Muscle layer of colon (tissue), 2 donors: Measurements from ENCODE around the gene PRPF40A.
A peak's percentile ranks its signal among the peaks of the same experiment; 100 is the strongest.
"Not testable (repeated sequence)": the region's sequence is repeated elsewhere in the genome, so short reads cannot be mapped to it uniquely, and the experiment has no call there.

Experiments used
- H3K27ac ChIP-seq: one replicate; pipeline ENCODE4 v1.7.0; 2013; ENCODE audit warnings: low read depth, mild to moderate bottlenecking, low read length, moderate library complexity
- H3K27me3 ChIP-seq, 2 donors: one replicate each; pipeline ENCODE4 v1.7.0; 2013; ENCODE audit warnings: low read length in 2 of 2, mild to moderate bottlenecking in 2 of 2; ENCODE audit not compliant: insufficient read depth in 2 of 2, control insufficient read depth in 1 of 2
- H3K36me3 ChIP-seq: one replicate; pipeline ENCODE4 v1.7.0; 2013; ENCODE audit warnings: mild to moderate bottlenecking, low read length; ENCODE audit not compliant: insufficient read depth
- H3K4me1 ChIP-seq: one replicate; pipeline ENCODE4 v1.7.0; 2013; ENCODE audit warnings: mild to moderate bottlenecking, low read length; ENCODE audit not compliant: insufficient read depth
- H3K4me3 ChIP-seq, 2 donors: one replicate each; pipeline ENCODE4 v1.7.0; 2013; ENCODE audit warnings: low read length in 2 of 2, low read depth in 1 of 2, mild to moderate bottlenecking in 1 of 2, moderate library complexity in 1 of 2
- H3K9ac ChIP-seq: one replicate; pipeline ENCODE4 v1.7.0; 2013; ENCODE audit warnings: low read length
- H3K9me3 ChIP-seq: one replicate; pipeline ENCODE4 v1.7.0; 2013; ENCODE audit warnings: mild to moderate bottlenecking, low read length
- donor health status: abdominal sarcoma.
- donor health status: Adenocarcinoma of cecum.

Gene PRPF40A

DNA sequence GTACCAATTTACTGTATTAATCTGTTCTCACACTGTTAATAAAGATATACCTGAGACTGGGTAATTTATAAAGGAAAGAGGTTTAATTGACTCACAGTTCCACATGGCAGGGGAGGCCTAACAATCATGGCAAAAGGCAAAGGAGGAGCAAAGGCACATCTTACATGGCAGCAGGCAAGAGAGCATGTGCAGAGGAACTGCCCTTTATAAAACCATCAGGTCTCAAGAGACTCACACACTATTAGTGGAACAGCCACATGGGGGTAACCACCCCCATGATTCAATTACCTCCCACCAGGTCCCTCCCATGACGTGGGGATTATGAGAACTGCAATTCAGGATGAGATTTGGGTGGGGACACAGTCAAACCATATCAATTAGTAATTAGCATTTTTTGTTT is 22.4 kb upstream of the PRPF40A start:
- H3K27ac ChIP-seq, H3K9me3 ChIP-seq, H3K4me1 ChIP-seq, H3K4me3 ChIP-seq, H3K9ac ChIP-seq, H3K27me3 ChIP-seq: not testable (repeated sequence)
- H3K36me3 ChIP-seq = peaks cover 16% of the 10 kb centered on the region

DNA sequence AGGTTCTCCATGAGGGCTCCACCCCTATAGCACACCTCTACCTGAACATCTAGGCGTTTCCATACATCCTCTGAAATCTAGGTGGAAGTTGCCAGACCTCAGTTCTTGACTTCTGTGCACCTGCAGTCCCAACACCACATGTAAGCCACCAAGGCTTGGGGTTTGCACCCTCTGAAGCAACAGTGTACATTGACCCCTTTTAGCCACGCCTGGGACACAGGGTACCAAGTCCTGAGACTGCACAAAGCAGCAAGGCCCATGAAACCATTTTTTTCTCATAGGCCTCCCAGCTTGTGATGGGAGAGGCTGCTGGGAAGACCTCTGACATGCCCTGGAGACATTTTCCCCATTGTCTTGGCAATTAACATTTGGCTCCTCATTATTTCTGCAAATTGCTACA is 21.2 kb upstream of the PRPF40A start:
- Histone ChIP-seq H3K4me3 (no peak overlapping the region), H3K27ac (no peak overlapping the region), H3K36me3 (peaks cover 16% of the 10 kb centered on the region), H3K27me3 (no peaks in the 10 kb centered on the region), H3K9ac (no peak overlapping the region), H3K4me1 (no peaks in the 10 kb centered on the region), H3K9me3 (no peaks in the 10 kb centered on the region)

DNA sequence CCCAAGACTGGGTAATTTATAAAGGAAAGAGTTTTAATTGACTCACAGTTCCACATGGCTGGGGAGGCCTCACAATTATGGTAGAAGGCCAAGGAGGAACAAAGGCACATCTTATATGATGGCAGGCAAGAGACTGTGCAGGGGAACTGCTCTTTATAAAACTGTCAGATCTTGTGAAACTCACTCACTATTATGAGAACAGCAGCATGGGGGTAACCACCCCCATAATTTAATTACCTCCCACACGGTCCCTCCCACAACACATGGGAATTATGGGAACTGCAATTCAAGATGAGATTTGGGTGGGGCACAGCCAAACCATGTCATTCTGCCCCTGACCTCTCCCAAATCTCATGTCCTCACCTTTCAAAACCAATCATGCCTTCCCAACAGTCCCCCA is 20.2 kb upstream of the PRPF40A start:
- not testable (repeated sequence) for H3K4me3 ChIP-seq, H3K9ac ChIP-seq, H3K27ac ChIP-seq, H3K4me1 ChIP-seq, H3K27me3 ChIP-seq, H3K9me3 ChIP-seq
- H3K36me3 ChIP-seq = peaks cover 16% of the 10 kb centered on the region

DNA sequence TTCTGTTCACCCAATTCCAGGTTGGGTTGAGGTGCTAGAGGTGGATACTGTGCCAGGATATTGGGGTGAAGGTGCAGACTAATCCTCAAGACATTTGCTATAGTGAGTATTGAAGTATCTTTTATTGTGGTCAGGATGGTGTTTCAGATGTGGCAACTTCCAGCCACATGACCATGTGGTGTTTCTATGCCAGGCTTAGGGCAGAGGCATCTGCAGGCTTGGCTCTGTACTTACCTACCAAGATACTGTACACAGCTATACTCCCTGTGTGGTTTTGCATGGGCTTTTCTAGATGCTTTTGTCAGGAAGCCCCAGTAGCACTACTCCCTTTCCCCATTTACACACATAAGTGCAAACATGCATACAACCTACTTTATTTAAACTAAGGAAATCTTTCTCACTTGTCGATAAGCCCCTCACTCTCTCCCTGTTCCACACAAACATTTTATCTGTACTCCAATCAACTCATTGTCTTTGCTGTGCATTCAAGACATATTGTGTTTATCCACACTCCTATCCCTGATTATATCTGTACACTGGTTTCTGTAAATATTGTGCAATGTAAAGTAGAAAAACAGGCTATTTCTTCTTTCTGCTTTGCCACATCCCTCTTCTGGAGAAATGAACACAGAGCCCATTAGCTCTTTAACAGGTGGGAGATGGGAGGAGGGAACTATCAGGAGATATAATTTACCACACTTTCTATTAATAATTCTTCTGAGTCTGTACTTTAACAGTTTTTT is 13.5 kb upstream of the PRPF40A start:
- no peaks in the 10 kb centered on the region for H3K4me1 ChIP-seq
- no peak overlapping the region for H3K27ac ChIP-seq
- no peaks in the 10 kb centered on the region for H3K9me3 ChIP-seq
- no peaks in the 10 kb centered on the region for H3K27me3 ChIP-seq
- no peak overlapping the region for H3K4me3 ChIP-seq
- H3K36me3 ChIP-seq = no peaks in the 10 kb centered on the region
- no peak overlapping the region for H3K9ac ChIP-seq

DNA sequence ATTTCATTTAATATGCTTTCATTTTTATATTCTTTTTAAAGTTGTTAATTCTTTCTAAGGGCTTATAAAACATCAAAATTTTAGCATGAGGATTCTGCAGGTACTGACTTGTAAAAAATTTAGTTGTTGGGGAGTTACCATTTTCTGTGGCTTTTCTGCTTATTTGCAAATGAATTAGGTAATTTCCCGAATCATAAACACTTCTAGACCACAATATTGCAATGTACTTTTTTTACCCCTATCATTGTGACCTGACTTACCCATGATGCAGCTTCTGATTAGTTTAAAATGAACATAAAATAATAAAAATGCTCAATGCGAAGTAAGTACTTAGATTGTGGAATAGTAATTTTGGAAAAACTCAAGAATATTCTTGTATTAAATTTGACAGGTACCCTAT is 12.6 kb upstream of the PRPF40A start:
- H3K4me3 ChIP-seq = no peak overlapping the region
- H3K4me1 ChIP-seq = no peaks in the 10 kb centered on the region

DNA sequence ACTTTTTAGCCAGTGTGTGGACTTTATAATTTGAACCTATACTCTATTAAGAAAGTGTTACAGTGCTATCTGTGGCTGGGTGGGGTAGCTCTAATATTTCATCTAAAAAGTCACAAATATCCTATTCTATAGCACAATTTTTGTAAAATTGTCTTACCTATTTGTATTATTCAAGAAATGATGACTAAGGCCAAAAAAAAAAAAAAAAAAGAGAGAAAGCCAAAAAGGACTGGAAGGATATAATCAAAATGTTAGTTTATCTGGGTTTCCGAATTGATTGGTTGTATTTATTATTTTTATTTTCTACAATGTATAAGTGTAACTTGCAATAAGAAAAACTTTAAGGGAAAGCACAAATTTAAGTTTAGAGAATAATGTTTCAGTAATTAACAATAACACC is 6.7 kb upstream of the PRPF40A start:
- Histone ChIP-seq H3K9me3 (no peaks in the 10 kb centered on the region), H3K4me1 (peaks cover 24% of the 10 kb centered on the region), H3K27me3 (no peaks in the 10 kb centered on the region)

More for the DNA sequence above, 12.6 kb upstream of the PRPF40A start:
- H3K27me3 ChIP-seq = no peaks in the 10 kb centered on the region
- no peak overlapping the region for H3K9ac ChIP-seq
- H3K27ac ChIP-seq = no peak overlapping the region
- H3K9me3 ChIP-seq = no peaks in the 10 kb centered on the region
- no peaks in the 10 kb centered on the region for H3K36me3 ChIP-seq

DNA sequence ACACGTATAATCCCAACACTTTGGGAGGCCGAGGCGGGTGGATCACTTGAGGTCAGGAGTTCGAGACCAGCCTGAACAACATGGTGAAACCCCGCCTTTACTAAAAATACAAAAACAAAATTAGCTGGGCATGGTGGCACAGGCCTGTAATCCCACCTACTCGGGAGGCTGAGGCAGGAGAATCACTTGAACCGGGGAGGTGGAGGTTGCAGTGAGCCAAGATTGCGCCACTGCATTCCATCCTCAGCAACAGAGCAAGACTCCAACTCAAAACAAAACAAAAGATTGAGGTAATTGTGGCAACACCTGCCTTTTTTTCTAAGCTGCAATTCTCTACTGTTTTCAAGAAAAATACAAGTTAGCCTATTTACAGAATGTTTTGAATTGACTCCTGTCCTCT is 5.4 kb upstream of the PRPF40A start:
- H3K9me3 ChIP-seq, H3K27me3 ChIP-seq, H3K4me3 ChIP-seq, H3K27ac ChIP-seq, H3K9ac ChIP-seq, H3K36me3 ChIP-seq: not testable (repeated sequence)
- peaks cover 24% of the 10 kb centered on the region for H3K4me1 ChIP-seq

More for the DNA sequence above, 6.7 kb upstream of the PRPF40A start:
- no peak overlapping the region for H3K27ac ChIP-seq
- no peak overlapping the region for H3K9ac ChIP-seq
- H3K36me3 ChIP-seq = no peaks in the 10 kb centered on the region
- no peak overlapping the region for H3K4me3 ChIP-seq

DNA sequence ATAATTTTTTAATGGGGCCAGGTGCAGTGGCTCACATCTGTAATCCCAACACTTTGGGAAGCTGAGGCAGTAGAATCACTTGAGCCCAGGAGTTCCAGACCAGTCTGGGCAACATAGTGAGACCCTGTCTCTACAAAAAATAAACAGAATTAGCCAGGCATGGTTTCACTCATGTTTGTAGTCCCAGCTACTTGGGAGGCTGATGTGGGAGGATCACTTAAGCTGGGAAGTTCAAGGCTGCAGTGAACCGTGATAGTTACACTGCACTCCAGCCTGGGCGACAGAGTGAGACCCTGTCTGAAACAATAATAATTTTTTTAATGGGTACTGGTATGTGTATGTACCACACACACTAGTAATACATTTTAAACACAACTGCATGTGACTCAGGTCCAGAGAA is 3.5 kb upstream of the PRPF40A start:
- Histone ChIP-seq H3K36me3 (no peaks in the 10 kb centered on the region), H3K27ac (no peak overlapping the region), H3K27me3 (no peaks in the 10 kb centered on the region), H3K4me3 (no peak overlapping the region), H3K4me1 (peaks cover 31% of the 10 kb centered on the region), H3K9ac (no peak overlapping the region), H3K9me3 (no peaks in the 10 kb centered on the region)

DNA sequence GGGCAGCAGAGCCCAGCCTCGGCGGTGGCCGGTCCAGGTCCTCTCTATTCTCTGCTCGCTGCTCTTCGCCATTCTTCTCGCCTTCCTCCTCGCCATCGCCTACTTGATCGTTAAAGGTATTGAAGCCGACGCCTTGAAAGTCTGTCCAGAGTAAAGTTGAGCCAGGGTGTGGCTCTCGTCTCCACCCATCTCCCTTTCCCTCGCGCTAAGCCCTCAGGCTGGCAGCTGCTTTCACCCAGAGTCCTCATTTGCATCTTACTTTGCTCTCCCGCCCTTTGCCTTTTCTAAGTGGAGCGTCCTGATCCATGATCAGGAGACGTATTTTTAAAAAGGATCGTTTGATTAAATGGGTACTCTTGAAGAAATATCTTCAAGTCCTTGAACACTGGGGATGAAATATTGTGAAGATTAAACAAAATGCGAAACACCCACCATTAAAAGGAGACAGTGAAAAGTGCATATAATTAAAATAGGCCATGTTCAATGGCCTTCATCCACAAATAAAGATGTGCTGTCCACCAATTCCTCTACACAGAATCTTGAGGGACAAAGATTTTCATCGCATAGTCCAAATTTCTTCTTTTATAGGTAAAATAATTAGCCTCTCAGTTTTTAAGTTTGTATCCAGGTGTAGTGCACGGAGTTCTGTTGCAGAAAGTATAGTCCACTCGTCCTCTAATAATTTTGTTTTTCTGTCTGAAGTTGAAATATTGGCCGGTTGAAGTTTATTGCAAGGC is 1.8 kb upstream of the PRPF40A start:
- Histone ChIP-seq H3K27me3 (no peaks in the 10 kb centered on the region), H3K27ac (peak overlapping the region; percentile 97), H3K4me1 (peaks cover 36% of the 10 kb centered on the region), H3K36me3 (peaks cover 4% of the 10 kb centered on the region), H3K4me3 (peak overlapping the region; percentile 89 to 98), H3K9ac (peak overlapping the region; percentile 71), H3K9me3 (no peaks in the 10 kb centered on the region)

DNA sequence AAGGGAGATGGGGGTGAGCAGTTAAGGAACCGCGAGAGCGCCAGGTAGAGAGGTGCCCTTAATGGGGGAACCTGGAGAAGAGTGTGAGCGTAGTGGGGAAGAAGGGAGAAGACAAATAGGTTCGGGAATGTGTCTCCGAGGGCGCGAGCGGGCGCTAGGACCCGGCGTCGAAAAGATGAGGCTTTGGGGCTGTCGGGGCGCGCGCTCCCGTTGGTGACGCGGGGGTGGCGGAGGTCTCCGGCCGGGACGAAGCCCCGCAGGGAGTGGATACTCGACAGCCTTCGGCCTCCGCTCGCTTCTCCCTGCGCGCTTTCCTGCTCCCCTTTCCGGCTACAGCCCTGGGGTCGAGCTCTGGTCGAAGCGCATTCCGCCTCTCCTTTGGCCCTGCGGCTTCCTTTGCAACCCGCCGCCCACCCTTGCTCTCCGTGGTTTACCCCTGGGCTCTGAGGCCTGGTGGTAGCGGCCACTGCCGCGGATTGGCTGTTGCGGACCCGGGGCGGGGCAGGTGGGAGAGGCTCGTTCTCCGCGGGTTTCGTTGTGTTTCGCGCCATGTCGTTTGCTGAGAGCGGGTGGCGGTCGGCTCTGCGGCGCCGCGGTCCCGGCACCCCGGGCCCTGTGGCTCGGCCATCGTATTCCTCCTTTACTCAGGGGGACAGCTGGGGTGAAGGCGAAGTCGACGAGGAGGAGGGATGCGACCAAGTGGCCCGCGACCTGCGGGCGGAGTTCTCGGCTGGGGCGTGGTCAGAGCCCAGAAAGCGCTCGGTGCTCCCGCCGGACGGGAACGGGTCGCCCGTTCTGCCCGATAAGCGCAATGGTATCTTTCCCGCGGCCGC is 1.0 kb upstream of the PRPF40A start, which contains the start of gene ARL6IP6:
ARL6IP6 (plus strand) TSS at position 545 of the 833 bp plus-strand sequence; CDS start at position 550, 5 bp downstream.
- no peaks in the 10 kb centered on the region for H3K27me3 ChIP-seq
- peaks cover 9% of the 10 kb centered on the region for H3K36me3 ChIP-seq
- peak within 1 kb of the TSS; percentile 89 to 98 for H3K4me3 ChIP-seq
- H3K4me1 ChIP-seq = peaks cover 36% of the 10 kb centered on the region
- peak within 1 kb of the TSS; percentile 97 for H3K27ac ChIP-seq
- no peaks in the 10 kb centered on the region for H3K9me3 ChIP-seq
- peak within 1 kb of the TSS; percentile 71 for H3K9ac ChIP-seq

DNA sequence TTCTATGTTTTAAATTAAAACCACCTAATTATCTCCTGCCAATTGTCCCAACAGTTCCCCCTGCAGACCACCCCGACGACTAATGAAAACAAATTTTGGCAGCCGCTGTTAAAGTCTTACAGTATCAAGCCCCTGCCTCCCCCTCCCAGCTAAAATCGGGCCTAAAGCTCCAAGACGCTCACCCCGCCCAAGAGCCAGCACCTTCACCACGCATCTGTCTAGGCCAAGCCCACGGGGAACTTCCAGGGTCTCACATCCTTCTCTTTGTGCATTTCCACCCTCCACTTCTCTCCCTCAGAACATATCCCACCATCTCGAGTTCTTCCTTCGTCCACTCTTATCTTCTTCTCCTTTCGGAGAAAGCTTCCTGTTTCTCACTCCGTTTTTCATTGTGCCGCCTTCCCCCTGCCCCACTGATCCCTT is 445 bp downstream of the PRPF40A start:
- H3K4me1 ChIP-seq = peaks cover 33% of the 10 kb centered on the region

More for the DNA sequence above, 445 bp downstream of the PRPF40A start:
- Histone ChIP-seq H3K27me3 (no peaks in the 10 kb centered on the region), H3K4me3 (peak overlapping the region; percentile 89 to 98), H3K27ac (peak overlapping the region; percentile 97), H3K36me3 (peaks cover 11% of the 10 kb centered on the region), H3K9ac (peak overlapping the region; percentile 98), H3K9me3 (no peaks in the 10 kb centered on the region)
